ENCODE data around the gene BRI3BP.

DNA sequence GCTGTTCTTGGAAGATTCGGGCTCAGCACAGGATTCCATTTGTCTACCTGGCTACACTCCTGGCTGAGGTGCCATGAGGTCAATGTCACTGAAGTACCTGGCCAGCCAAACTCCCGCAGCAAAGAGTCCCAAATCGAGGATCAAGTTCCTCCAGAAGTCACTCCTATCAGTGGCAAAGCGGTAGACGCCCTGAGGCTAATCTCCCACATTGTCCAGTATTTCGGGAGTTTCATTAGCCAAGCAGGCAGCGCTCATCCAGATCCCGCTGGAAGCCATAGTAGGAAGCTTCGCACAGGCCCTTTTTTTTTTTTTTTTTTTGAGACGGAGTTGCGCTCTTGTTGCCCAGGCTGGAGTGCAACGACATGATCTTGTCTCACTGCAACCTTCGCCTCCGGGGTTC is 62.9 kb downstream of the BRI3BP start:
- TF ChIP-seq, protein P1, sequence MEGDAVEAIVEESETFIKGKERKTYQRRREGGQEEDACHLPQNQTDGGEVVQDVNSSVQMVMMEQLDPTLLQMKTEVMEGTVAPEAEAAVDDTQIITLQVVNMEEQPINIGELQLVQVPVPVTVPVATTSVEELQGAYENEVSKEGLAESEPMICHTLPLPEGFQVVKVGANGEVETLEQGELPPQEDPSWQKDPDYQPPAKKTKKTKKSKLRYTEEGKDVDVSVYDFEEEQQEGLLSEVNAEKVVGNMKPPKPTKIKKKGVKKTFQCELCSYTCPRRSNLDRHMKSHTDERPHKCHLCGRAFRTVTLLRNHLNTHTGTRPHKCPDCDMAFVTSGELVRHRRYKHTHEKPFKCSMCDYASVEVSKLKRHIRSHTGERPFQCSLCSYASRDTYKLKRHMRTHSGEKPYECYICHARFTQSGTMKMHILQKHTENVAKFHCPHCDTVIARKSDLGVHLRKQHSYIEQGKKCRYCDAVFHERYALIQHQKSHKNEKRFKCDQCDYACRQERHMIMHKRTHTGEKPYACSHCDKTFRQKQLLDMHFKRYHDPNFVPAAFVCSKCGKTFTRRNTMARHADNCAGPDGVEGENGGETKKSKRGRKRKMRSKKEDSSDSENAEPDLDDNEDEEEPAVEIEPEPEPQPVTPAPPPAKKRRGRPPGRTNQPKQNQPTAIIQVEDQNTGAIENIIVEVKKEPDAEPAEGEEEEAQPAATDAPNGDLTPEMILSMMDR (conservative IDR thresholded peaks at IDR 0.05), result no peak
- TF ChIP-seq EZH2 (IDR thresholded peaks at IDR 0.05; ENCODE audit: low read depth), result no peak
